Measurements from ENCODE around the gene TNFSF9.

GRCh38 chr19:6532244-6532999 is 1.6 kb downstream of the TNFSF9 start:
- TF ChIP-seq CTCF (IDR thresholded peaks at IDR 0.05) (no peak), POLR2A (IDR thresholded peaks at IDR 0.05) (no peak)

Measured in Peyer's patch (tissue), 4 donors.